Measurements from ENCODE around the gene FETUB. TPM values are rescaled to one million over a fixed set of nuclear protein-coding genes. Genes with fewer than 3 reads are reported as not detected.

FETUB gene
- total RNA-seq, 1 experiment from 2014 or later = not detected

- Histone ChIP-seq H3K4me3 (no peak overlapping the region), H3K79me2 (ENCODE audit: low read depth) (no peaks in the 10 kb centered on the region), H3K9me3 (ENCODE audit: insufficient read depth, low read depth) (no peaks in the 10 kb centered on the region), H2AFZ (no peak overlapping the region), H3F3A (ENCODE audit: insufficient read depth, low read depth) (peaks cover 10% of the 10 kb centered on the region; the same call in 1 of the 2 replicates), H4K20me1 (ENCODE audit: insufficient read depth) (no peaks in the 10 kb centered on the region), H3K27ac (no peak overlapping the region), H3K36me3 (ENCODE audit: low read depth) (no peaks in the 10 kb centered on the region), H3K27me3 (ENCODE audit: insufficient read depth, low read depth) (no peaks in the 10 kb centered on the region), H3K4me2 (no peak overlapping the region), H3K9me2 (ENCODE audit: insufficient read depth) (0 out of 2 replicates have a peak, but pooled peaks cover 2% of the 10 kb centered on the region), H3K4me1 (replicated peaks; ENCODE audit: insufficient read depth) (peaks cover 16% of the 10 kb centered on the region)
- BruUV-seq (replicated peaks) = no TSS peak
- intact Hi-C loops (cut with micrococcal nuclease; ENCODE audit: unreplicated experiment) = loop anchor here (5.0 to 10.0 kb wide), 3 partner anchors 188 to 1095 kb away; partner anchors contain the start of genes RFC4 and ST6GAL1
- POLR2A ChIA-PET (ENCODE audit: unreplicated experiment) = interaction anchor here (0.5 to 0.6 kb wide), 2 partner anchors 207 to 524 kb away, joined by 3 to 5 read pairs; no protein-coding TSS in a partner anchor
- DNase-seq = no peak
- CTCF ChIA-PET = interaction anchor here (0.6 kb wide), 1 partner anchor 203 kb away, joined by 3 read pairs; no protein-coding TSS in a partner anchor
- no peak for TF ChIP-seq EZH2 (IDR thresholded peaks at IDR 0.05; ENCODE audit: low read depth)
- TF ChIP-seq, protein P1, sequence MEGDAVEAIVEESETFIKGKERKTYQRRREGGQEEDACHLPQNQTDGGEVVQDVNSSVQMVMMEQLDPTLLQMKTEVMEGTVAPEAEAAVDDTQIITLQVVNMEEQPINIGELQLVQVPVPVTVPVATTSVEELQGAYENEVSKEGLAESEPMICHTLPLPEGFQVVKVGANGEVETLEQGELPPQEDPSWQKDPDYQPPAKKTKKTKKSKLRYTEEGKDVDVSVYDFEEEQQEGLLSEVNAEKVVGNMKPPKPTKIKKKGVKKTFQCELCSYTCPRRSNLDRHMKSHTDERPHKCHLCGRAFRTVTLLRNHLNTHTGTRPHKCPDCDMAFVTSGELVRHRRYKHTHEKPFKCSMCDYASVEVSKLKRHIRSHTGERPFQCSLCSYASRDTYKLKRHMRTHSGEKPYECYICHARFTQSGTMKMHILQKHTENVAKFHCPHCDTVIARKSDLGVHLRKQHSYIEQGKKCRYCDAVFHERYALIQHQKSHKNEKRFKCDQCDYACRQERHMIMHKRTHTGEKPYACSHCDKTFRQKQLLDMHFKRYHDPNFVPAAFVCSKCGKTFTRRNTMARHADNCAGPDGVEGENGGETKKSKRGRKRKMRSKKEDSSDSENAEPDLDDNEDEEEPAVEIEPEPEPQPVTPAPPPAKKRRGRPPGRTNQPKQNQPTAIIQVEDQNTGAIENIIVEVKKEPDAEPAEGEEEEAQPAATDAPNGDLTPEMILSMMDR (conservative IDR thresholded peaks at IDR 0.05) = no peak
These were observed 20.4 kb upstream of the FETUB start for GRCh38 chr3:186619787-186620212.

DNA sequence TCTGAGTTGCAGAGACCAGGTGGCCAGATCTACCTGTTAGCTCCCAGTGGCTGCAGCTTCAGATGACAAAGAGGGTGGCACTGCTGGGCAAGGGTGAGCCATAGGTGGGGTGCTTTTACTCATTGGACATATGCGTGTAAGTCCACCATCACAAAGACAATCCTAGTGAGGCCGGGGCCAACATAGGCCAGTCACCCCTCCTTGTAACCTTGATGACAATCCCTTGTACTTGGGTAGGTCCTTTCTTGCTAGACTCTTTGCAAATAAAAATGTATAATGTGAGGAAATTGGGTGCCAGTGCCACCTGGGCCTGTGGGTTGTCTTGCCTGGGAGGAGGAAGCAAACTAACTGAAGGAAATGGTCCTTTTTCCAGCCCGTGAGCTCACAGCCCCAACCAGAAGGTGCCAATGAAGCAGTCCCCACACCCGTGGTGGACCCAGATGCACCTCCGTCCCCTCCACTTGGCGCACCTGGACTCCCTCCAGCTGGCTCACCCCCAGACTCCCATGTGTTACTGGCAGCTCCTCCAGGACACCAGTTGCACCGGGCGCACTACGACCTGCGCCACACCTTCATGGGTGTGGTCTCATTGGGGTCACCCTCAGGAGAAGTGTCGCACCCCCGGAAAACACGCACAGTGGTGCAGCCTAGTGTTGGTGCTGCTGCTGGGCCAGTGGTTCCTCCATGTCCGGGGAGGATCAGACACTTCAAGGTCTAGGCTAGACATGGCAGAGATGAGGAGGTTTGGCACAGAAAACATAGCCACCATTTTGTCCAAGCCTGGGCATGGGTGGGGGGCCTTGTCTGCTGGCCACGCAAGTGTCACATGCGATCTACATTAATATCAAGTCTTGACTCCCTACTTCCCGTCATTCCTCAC is 19.7 kb upstream of the FETUB start:
- ChIA-PET CTCF (interaction anchor here (0.6 kb wide), 1 partner anchor 203 kb away, joined by 3 read pairs; no protein-coding TSS in a partner anchor), POLR2A (ENCODE audit: unreplicated experiment) (interaction anchor here (0.6 kb wide), 1 partner anchor 206 kb away, joined by 5 read pairs; no protein-coding TSS in a partner anchor)
- intact Hi-C loops (cut with micrococcal nuclease; ENCODE audit: unreplicated experiment) = no loop called here
- Histone ChIP-seq H3K4me2 (no peak overlapping the region), H3F3A (ENCODE audit: insufficient read depth, low read depth) (peaks cover 7% of the 10 kb centered on the region; the same call in 1 of the 2 replicates), H3K4me1 (replicated peaks; ENCODE audit: insufficient read depth) (peaks cover 16% of the 10 kb centered on the region), H3K27me3 (ENCODE audit: insufficient read depth, low read depth) (no peaks in the 10 kb centered on the region), H3K9me2 (ENCODE audit: insufficient read depth) (0 out of 2 replicates have a peak, but pooled peaks cover 2% of the 10 kb centered on the region), H3K27ac (no peak overlapping the region), H3K9me3 (ENCODE audit: insufficient read depth, low read depth) (no peaks in the 10 kb centered on the region), H3K79me2 (ENCODE audit: low read depth) (no peaks in the 10 kb centered on the region), H3K36me3 (ENCODE audit: low read depth) (no peaks in the 10 kb centered on the region), H3K4me3 (no peak overlapping the region), H2AFZ (no peak overlapping the region), H4K20me1 (ENCODE audit: insufficient read depth) (no peaks in the 10 kb centered on the region)
- BruUV-seq (replicated peaks) = no TSS peak
- no peak for DNase-seq
- no peak for TF ChIP-seq EZH2 (IDR thresholded peaks at IDR 0.05; ENCODE audit: low read depth)
- TF ChIP-seq, protein P1 (conservative IDR thresholded peaks at IDR 0.05) = no peak

DNA sequence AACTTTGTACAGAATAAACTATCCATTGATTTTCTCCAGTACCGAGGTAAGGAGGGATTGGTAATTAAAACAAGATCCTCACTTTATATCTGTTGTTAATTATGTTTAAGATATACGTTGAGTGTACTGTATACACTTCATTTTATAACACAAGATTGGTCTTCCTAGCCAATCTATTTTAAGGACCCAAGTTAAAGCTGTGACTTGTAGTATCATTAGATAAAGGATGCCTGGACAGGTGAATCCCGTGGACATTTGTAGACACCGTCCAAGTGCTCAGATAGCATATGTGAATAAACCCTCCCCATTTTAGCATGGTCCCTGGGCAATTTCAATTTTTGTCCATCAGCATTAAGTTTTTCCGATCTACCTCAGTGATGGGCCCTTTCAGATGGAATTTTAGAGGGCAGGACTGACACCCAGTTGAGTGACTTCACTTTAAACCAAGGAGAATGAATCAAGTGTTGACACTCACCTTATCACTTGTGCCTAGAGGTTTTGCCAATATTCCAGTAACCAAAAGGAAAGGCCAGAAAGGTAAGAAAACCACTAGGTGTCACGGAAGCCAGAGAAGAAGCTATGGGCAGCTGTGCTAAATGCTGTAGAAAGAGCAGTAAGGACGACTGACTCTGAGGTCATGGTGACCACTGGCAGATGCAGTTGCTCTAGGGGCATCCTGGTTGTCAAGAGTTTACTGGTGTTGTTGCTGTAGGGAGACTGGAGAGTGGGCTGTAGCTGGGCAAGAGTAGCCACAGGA is 18.1 kb upstream of the FETUB start:
- TF ChIP-seq, protein P1 (conservative IDR thresholded peaks at IDR 0.05) = no peak
- no peak for TF ChIP-seq EZH2 (IDR thresholded peaks at IDR 0.05; ENCODE audit: low read depth)
- CTCF ChIA-PET = interaction anchor here (0.6 kb wide), 1 partner anchor 979 kb away, joined by 5 read pairs; no protein-coding TSS in a partner anchor
- H3K9me3 ChIP-seq (ENCODE audit: insufficient read depth, low read depth) = no peaks in the 10 kb centered on the region

More for the DNA sequence above, 18.1 kb upstream of the FETUB start:
- Histone ChIP-seq H3K79me2 (ENCODE audit: low read depth) (no peaks in the 10 kb centered on the region), H3K27ac (no peak overlapping the region), H3K4me2 (no peak overlapping the region), H4K20me1 (ENCODE audit: insufficient read depth) (no peaks in the 10 kb centered on the region), H3K4me1 (replicated peaks; ENCODE audit: insufficient read depth) (peaks cover 7% of the 10 kb centered on the region), H2AFZ (no peak overlapping the region), H3K36me3 (ENCODE audit: low read depth) (no peaks in the 10 kb centered on the region), H3K4me3 (no peak overlapping the region), H3K27me3 (ENCODE audit: insufficient read depth, low read depth) (no peaks in the 10 kb centered on the region), H3K9me2 (ENCODE audit: insufficient read depth) (0 out of 2 replicates have a peak, but pooled peaks cover 2% of the 10 kb centered on the region), H3F3A (ENCODE audit: insufficient read depth, low read depth) (no peaks in the 10 kb centered on the region)
- BruUV-seq (replicated peaks) = no TSS peak
- intact Hi-C loops (cut with micrococcal nuclease; ENCODE audit: unreplicated experiment) = no loop called here
- DNase-seq = no peak
- POLR2A ChIA-PET (ENCODE audit: unreplicated experiment) = no interaction called here

All from PC-9 (cell line).